ENCODE results near the gene SETD5.

DNA sequence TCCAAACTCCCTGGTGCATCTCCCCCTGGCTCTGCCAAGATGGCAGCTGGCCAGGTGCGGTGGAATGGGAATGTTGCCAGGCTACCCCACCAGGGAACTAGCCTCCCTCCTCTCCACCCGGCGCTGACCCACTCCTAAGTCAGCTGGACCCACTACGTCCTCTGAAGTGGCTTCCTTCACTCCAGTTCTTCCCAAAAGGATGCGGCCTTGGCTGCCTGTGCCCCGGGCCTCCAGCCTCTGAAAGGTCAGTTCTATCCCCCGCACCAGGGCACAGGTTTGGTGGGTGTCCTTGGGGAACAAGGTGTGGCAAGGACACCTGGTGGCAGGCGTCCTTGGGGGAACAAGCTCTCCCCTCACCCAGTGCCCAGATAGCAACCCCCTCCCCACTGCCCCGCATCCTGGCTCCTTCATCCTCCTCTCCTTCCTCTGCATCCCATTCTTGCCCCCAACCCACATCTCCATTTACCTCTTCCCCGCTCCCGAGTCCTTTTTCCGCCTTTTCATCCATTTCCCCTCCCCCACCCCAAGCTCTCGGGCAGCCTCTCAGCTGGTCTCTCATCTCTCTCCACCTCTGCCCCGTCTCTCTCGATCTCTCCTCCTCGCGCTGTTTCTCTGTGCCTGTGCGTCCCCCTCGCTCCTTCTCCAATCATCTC lies 102.2 kb downstream of the SETD5 start:
- TF ChIP-seq EZH2 (IDR thresholded peaks at IDR 0.05) (no peak), POLR2AphosphoS5 (IDR thresholded peaks at IDR 0.05; ENCODE audit: borderline replicate concordance, low read depth, low read length) (no peak)

Measured in SK-N-MC (cell line).